Pons (tissue), 1 donor: ENCODE results near the gene CIZ1.
A peak's percentile ranks its signal among the peaks of the same experiment; 100 is the strongest.

ENCODE experiments used
- DNase-seq: peaks from one replicate; pipeline ENCODE4 v3.0.0-alpha.2; 2016; ENCODE audit warnings: low spot score

Gene CIZ1

DNA sequence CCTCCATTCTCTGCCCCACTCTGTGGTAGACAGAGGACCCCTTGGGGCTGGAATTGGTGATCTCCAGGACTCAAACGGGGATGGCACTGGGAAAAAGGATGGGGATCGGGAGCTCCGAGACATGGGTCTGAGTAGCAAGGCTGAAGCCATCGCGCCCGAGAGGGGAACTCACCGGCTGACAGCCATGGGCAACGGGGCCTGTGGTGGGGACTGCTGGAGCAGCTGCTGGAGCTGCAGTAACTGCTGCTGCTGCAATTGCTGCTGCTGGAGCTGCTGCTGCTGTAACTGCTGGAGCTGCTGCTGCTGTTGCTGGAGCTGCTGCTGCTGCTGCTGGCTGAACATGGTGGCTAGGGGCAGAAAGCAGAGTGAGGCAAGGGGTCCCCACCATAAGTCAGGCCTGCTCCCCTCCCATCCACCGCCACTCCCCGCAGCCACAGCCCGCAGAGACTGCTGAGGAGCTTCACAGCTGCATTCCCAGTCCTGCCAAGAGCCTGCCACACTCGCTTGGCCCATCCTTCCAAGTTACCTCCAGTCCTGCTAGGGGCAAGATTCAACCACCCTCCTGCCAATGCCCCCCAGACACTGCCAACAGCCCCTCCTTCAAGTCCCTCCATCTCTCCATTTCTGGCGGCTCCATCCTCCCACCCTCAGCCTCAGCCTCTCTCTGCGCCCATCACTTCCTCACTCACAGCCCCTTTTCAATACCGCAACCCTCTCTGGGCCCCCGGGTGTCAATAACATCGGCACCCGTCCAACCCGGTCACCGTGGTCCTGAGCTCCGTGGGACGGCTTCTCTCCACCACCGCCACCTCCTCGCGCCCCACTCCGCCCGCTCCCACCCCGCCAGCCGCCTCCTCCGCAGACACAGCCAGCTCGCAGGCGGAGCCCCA is 611 bp downstream of the CIZ1 start:
- no peak for DNase-seq

DNA sequence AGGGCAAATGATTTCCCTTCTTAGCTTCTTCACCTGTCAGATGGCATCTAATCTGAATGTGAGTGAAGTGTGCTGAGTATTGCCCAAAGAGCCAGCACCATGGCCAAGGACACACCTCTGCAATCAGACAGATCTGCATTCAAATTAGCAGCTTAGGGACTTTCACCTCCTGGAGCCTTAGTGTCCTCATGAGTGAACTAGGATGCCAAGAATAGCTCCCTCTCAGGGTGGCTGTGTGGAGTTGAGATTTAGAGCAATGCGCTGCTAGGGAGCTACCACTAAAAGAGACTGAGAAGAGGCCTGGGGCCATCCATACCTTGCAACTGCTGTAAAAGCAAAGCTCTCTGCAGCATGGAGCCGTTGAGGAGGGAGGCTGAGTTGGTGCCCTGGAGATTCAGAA is 1.4 kb downstream of the CIZ1 start:
- DNase-seq: no peak

DNA sequence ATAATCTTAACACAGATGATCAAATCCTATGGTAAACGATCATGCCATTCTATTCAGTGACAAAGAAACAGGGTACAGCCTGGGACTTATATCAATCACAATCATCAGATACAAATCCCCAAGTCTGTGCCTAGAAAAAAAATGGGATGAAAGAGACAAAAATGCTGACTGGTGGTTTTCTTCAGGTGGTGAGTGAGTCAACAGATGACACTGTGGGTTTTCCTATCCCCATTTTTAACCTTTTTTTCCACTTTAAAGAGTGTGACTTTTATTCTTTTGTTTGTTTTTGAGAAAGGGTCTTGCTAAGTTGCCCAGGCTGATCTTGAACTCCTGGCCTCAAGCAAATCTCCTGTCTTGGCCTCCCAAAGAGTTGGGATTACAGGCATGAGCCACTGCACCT is 3.2 kb downstream of the CIZ1 start:
- no peak for DNase-seq

DNA sequence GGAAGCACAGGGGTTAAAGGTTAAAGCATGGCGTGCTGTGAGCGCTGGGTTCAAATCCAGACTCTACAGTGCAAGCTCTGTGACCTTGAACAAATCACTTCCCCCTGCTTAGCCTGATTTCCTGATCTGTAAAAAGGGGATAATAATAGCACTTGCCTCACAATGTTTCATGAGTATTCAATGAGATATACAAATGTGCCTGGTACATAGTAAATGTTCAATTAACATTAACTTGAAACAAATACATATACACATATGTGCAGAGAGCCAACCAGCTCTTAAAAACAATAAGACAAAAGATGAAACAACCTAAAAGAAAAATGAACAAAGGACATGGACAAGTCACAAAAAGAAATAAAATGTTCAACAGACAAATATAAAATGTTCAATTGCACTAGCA is 4.0 kb downstream of the CIZ1 start:
- DNase-seq: no peak

DNA sequence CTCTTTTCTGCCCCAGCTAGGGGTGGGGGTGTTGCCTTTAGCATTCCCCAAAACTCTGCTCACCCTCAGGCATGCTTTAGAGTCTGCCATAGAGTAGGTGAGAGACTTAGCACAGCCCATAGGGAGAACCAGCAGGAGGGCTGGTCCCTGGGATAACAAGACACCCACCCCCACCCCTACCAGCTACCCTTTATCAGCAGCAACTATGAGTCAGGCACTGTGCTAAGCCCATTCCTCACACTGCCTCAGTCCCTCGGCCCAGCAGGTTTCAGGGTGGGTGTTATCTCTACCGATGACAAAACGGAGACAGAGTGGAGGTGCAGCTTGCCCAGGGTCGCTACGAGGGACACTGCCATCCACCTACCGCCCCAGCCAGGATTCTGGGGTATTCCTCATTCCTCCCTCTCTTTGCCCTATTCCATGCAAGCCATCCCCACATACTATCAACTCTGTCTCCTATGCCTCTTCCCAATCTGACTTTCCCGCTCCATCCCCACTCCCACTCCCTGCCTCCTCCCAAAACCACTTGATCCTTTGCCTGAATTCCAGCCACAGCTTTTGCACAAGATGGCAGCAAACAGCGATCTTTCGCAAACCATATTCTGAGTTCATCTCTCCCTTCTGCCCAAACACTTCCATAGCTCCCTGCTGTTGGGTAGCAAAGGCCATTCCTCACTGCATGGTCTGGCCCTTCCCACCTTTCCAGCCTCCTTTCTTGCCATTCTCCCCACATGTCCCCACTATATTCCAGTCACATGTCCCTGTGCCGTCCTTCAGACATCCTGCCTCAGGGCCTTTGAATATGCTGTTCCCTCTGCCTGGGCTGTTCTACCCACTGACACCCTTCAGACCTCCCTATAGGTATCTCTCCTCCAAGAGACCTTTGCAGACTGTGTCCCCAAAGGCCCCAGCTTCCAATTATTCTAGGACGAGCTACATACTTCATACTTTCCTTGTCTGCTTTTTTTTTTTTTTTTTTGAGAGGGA is 5.1 kb downstream of the CIZ1 start:
- DNase-seq: no peak

DNA sequence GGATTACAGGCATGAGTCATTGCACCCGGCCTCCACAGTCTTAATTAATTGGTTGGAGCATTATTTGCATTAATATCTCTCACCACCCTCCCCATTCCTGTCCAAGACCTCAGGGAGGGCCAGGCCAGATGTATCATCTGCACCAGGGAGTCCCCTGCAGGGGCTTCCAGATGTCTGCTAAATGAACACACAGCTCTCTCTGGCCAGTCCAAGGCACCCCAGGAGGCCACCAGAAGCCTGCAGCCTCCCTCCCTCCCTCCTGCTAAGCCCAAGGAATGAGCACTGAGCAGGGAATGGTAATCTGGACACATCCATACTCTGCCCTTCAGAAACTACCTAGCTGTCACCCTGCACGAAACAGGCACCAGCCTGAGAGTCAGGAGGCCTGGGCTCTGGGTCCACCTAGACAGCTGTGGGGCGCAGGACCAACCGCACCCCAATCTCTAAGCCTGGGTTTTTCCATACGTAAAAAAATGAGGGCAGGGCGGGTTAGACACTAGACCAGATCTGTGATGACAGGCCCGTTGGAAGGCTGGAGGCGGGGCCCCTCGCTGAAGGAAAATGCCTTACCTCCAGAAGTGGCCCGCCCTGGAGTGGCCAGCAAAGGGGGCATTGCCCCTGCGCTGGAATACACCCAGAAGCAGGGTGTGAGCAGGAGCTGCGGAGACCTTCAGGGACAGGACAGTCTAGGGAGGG is 8.3 kb downstream of the CIZ1 start:
- DNase-seq: no peak

DNA sequence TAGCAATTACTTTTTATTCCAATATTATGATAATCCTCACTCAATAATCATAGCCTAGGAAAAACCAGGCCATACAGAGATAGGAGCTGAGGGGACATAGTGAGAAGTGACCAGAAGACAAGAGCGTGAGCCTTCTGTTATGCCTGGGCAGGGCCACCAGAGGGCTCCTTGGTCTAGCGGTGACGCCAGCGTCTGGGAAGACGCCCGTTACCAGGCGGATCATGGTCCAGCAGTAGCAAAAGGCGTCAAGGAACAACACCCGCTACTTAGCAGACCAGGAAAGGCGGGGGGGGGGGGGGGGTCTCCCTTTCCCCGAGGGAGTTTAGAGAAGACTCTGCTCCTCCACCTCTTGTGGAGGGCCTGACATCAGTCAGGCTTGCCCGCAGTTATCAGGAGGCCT is 9.9 kb downstream of the CIZ1 start:
- DNase-seq: peak; percentile 29

DNA sequence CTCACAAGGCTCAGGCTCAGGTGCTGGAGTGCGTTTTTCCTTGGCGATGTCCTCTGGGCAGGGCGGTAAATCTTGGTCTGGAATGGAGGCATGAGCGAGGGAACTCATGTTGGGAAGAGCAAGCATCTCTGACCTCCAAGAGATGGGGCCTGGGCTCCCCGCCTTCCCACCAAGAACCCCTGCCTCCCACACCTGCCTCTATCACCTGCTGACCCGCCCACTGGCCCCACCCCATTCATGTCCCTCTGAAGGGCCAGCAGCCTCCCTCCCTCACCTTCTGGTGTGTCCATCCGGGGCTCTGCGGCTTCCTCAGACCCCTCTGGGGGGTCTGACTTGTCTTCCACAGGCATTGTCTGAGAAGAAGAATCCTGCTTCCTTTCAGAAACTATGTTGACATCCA is 10.9 kb downstream of the CIZ1 start:
- DNase-seq: no peak

DNA sequence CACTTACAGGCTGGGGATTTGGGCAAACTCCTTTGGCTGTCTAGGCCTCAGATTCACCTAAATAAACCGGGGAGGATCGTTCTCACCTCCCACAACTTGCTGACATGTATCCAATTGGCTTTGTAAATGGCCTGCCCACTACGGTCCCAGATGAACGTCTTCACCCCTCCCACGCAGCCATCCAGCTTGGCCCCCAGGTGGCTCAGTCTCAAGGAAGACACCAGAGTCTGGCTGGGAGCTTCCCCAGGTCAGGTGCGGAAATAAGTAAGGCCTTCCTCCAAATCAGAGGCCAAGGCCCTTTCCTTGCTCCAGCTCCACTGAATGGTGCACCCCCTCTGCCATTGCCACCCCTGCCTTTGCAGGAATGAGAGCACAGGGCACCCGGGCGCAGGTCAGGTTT is 11.4 kb downstream of the CIZ1 start:
- DNase-seq: no peak

DNA sequence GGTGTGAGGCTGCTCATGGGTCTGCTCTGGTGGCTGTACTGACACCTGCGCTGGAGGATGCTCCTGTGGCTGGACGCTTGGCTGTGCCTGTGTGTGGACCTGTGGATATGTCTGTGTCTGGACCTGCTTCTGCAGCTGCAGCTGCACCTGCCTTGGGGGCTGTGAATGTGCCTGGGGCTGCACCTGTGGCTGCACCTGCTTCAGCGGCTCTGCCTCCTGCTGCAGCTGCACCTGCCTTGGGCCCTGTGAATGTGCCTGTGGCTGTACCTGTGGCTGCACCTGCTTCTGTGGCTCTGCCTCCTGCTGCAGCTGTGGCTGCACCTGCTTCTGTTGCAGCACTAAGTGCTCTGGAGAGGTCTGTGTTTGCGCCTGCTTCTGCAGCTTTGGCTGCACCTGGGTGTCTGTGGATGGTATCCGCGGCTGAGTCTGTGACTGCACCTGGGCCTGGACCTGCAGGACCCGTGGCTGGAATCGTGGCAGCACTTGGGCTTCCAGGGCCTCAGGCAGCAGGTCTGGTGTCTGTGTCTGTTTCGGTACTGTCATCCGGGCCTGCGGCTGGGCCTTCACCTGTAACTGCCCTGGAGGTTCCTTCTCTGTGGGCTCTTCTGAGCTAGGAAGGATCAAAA is 12.5 kb downstream of the CIZ1 start:
- no peak for DNase-seq

GRCh38 chr9:128175726-128176125 is 15.6 kb downstream of the CIZ1 start:
- no peak for DNase-seq

DNA sequence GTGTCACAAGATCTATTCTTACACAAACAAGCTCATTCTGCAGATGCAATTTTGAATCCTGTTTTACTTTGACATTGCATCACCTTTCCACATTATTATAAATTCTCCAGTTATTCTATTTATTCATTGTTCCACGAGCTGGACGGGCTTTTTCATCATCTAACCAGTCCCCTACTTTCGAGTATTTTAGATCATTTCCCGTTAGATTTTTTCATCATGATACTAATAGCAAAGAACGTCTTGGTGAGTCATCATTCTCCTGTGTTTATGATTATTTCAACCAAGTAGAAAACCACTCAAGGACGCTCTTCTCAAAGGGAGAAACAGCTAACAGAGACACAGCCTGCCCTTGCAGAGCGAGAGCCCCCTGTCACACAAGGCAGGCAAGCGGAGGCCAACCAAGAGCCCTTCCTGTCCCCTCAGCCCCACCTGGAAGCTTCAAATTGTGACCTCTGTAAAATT is 16.2 kb downstream of the CIZ1 start:
- no peak for DNase-seq

GRCh38 chr9:128174062-128174461 is 17.3 kb downstream of the CIZ1 start:
- DNase-seq: no peak

GRCh38 chr9:128169925-128170324 is 21.4 kb downstream of the CIZ1 start:
- DNase-seq: no peak

GRCh38 chr9:128169492-128169891 is 21.9 kb downstream of the CIZ1 start:
- no peak for DNase-seq

DNA sequence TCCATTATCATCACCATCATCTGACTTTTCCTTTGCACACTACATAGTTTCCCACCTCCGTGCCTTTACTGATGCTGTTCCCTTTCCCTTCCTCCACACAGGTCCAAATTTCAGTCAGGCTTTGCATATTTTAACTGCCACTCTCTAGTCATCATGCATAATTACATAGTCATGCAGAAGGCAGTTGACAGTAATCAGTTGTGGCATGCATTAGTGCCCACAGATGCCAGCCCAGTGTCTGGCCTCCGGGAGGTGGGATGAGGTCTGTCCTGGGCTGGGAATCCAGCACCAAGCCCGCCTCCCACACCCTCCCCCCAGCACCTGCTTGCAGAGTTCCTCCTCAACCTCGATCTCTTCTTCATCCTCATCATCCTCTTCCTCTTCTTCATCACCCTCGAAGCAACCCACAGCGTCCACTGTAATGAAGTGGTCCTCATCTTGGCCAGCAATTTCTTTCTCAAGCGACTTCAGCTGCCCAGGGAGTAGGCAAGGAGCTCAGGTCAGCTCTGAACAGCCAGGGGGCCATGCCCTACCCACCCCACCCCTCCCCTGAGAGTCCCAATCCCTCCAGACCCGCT is 22.6 kb downstream of the CIZ1 start:
- no peak for DNase-seq

- no peak for DNase-seq
These were observed 24.2 kb downstream of the CIZ1 start for GRCh38 chr9:128167209-128167608.

DNA sequence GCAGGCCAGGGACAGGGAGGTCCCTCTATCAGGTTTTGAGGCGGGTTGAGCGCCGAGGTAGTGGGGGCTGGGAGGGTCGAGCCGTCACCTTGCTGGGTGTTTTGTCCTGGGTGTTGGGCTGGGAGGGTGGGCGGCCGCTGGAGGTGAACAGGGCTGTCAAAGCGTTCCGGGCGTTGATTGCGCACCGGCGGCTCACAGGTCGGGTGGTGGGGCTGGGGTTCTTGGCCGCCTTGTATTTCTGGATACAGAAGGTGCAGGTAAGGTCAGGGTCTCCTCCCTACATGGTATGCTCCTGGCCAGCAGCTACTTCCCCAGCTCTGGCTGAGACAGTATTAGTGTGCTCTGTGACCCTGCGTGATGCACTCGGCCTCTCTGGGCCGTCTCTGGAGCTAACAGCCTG is 25.2 kb downstream of the CIZ1 start:
- no peak for DNase-seq

GRCh38 chr9:128164307-128164885 is 27.0 kb downstream of the CIZ1 start:
- no peak for DNase-seq

- DNase-seq: no peak
These were observed 27.7 kb downstream of the CIZ1 start for GRCh38 chr9:128163523-128164306.
